ENCODE data around the gene GRID1. TPM values are rescaled to one million over a fixed set of nuclear protein-coding genes. Genes with fewer than 3 reads are reported as not detected.
A peak's percentile ranks its signal among the peaks of the same experiment; 100 is the strongest.

GRID1 gene
- total and polyA plus RNA-seq, 4 donors: 1.1 to 3.8 TPM; not detected in 2

DNA sequence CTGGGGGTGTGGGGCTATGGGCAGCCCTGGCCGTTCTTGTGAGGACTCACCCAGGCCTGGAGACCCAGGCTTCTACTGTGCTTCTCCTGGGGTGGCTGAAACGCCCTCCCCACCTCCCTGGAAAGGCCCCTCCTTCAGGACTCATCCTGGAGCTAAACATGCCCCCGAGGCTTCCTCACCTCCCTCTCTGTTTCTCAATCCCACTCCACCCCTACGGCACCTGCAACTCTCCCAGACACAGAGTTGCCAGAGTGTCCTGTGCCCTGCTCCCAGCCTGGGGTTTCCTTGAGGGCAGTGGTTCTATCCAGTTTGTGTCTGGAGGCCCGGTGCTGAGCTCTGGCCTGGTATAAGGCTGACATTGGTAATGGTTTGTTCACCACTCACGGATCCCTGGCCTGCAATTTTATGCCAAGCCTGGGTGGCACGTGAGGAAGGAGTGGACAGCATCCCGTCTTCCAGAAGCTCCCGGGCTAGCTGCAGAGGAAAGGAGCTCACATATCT is 68.0 kb downstream of the GRID1 start:
- Histone ChIP-seq H3K27ac (ENCODE audit: low read depth in 1 of 2, low read length in 2 of 2) (no peak overlapping the region), H3K27me3 (ENCODE audit: control insufficient read depth in 1 of 2, insufficient read depth in 2 of 2, low read length in 1 of 2) (no peaks in the 10 kb centered on the region), H3K4me3 (ENCODE audit: low read length in 2 of 2) (no peak overlapping the region), H3K4me1 (ENCODE audit: control insufficient read depth in 1 of 2, insufficient read depth in 2 of 2, low read length in 2 of 2) (no peaks in the 10 kb centered on the region), H3K36me3 (ENCODE audit: control insufficient read depth in 1 of 2, insufficient read depth in 2 of 2, low read length in 1 of 2) (no peaks in the 10 kb centered on the region), H3K9me3 (ENCODE audit: control insufficient read depth, low read length) (no peaks in the 10 kb centered on the region)
- ATAC-seq (ENCODE audit: low FRiP score) (no peak), DNase-seq (no peak)
- 64 to 79% methylated on average over 9 of the region's 9 CpGs for WGBS, 2 donors
- intact Hi-C loops (cut with DNase I): no loop called here

DNA sequence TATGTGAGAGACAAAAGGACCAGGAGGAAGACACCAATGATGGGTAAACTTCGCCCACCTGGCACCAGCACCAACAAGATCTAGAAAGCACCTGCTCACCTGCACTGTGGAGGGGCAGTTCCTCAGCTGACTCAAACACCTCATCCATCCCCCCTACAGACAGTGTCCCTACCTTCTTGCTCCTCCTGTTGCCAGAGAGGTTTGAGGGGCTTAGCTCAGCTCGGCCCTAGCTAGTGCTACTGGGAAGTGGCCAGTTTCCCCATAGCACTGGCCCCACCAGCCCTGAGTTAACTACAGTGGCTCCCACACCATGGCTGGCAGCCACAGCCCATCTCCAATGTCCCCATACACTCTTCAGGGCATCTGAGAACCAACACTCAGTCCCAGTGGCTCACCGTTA is 70.8 kb downstream of the GRID1 start:
- Histone ChIP-seq H3K27ac (ENCODE audit: low read depth in 1 of 2, low read length in 2 of 2) (no peak overlapping the region), H3K4me1 (ENCODE audit: control insufficient read depth in 1 of 2, insufficient read depth in 2 of 2, low read length in 2 of 2) (no peaks in the 10 kb centered on the region), H3K27me3 (ENCODE audit: control insufficient read depth in 1 of 2, insufficient read depth in 2 of 2, low read length in 1 of 2) (no peaks in the 10 kb centered on the region), H3K36me3 (ENCODE audit: control insufficient read depth in 1 of 2, insufficient read depth in 2 of 2, low read length in 1 of 2) (no peaks in the 10 kb centered on the region), H3K9me3 (ENCODE audit: control insufficient read depth, low read length) (no peaks in the 10 kb centered on the region), H3K4me3 (ENCODE audit: low read length in 2 of 2) (no peak overlapping the region)
- DNase-seq (no peak), ATAC-seq (ENCODE audit: low FRiP score) (no peak)
- 82 to 92% methylated on average over 3 of the region's 3 CpGs for WGBS, 2 donors
- intact Hi-C loops (cut with DNase I): no loop called here

DNA sequence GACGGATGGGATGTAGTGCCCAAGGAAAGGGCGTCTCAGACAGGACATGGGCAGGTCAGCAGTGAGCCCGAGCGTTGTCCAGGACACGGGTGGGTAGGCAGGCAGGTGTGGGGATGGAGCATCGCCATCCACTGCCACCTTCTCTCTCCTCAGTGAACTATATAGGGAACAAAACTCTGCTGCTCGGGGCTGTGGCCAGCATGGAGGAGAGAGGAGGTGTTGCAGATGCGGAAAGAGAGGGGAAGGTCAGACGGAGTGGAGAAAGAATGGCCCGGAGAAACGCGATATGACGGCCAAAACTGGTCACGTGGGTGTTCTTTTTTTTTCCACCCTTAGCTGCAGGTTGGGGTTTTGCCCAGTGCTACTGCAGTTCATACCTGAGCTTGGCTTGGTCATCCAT is 71.2 kb downstream of the GRID1 start:
- Histone ChIP-seq H3K4me3 (ENCODE audit: low read length in 2 of 2) (no peak overlapping the region), H3K4me1 (ENCODE audit: control insufficient read depth in 1 of 2, insufficient read depth in 2 of 2, low read length in 2 of 2) (no peaks in the 10 kb centered on the region), H3K36me3 (ENCODE audit: control insufficient read depth in 1 of 2, insufficient read depth in 2 of 2, low read length in 1 of 2) (no peaks in the 10 kb centered on the region), H3K9me3 (ENCODE audit: control insufficient read depth, low read length) (no peaks in the 10 kb centered on the region), H3K27me3 (ENCODE audit: control insufficient read depth in 1 of 2, insufficient read depth in 2 of 2, low read length in 1 of 2) (no peaks in the 10 kb centered on the region), H3K27ac (ENCODE audit: low read depth in 1 of 2, low read length in 2 of 2) (no peak overlapping the region)
- WGBS, 2 donors: 89 to 90% methylated on average over 14 of the region's 14 CpGs
- intact Hi-C loops (cut with DNase I): no loop called here
- ATAC-seq (ENCODE audit: low FRiP score) (no peak), DNase-seq (no peak)

DNA sequence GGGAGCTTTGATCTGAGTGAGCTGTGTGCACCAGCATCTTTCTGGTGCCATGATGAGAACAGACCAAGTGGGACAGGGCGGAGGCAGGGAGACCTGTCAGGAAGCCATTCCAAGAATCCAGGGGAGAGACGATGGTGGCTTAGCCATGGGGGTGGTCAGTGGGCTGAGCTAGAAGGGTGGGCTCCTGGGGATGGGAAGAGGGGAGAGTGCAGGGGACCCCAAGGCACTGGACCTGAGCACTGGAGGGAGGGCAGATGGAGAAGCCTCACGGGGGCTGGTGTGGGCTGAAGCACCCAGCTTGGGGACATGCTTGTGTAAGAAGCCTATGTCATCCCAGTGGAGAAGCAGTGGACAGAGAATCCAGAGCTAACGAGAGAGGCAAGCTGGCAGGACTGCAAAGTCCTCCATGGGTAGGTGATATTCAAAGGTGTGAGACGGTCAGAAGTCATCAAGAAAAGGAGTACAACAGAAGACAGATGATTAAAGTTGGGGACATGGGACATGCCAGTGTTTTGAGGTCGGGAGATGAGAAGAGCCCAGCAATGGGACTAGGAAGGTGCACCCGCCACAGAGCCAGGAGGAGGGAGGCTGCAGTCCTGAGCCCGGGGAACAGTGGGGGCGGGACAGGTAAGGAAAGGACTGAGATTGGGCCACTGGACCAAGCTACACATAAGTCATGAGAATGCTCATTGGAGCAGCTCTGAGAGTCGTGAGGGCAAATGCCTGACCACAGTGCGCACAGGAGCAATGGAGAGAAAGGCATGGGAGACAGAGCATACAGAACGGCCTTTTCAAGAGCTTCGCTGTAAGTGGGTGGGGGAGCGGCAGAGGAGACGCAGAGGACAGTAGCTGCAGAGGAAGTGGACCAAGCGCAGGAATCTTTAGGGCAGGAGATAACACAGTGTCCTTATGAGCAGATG is 72.0 kb downstream of the GRID1 start:
- no peak overlapping the region for H3K4me3 ChIP-seq (ENCODE audit: low read length in 2 of 2)
- no peaks in the 10 kb centered on the region for H3K9me3 ChIP-seq (ENCODE audit: control insufficient read depth, low read length)
- H3K36me3 ChIP-seq (ENCODE audit: control insufficient read depth in 1 of 2, insufficient read depth in 2 of 2, low read length in 1 of 2): no peaks in the 10 kb centered on the region
- DNase-seq: no peak
- H3K27ac ChIP-seq (ENCODE audit: low read depth in 1 of 2, low read length in 2 of 2): no peak overlapping the region
- intact Hi-C loops (cut with DNase I): no loop called here
- ATAC-seq (ENCODE audit: low FRiP score): no peak
- WGBS, 2 donors: 85 to 86% methylated on average over 16 of the region's 16 CpGs
- H3K4me1 ChIP-seq (ENCODE audit: control insufficient read depth in 1 of 2, insufficient read depth in 2 of 2, low read length in 2 of 2): no peaks in the 10 kb centered on the region
- no peaks in the 10 kb centered on the region for H3K27me3 ChIP-seq (ENCODE audit: control insufficient read depth in 1 of 2, insufficient read depth in 2 of 2, low read length in 1 of 2)

DNA sequence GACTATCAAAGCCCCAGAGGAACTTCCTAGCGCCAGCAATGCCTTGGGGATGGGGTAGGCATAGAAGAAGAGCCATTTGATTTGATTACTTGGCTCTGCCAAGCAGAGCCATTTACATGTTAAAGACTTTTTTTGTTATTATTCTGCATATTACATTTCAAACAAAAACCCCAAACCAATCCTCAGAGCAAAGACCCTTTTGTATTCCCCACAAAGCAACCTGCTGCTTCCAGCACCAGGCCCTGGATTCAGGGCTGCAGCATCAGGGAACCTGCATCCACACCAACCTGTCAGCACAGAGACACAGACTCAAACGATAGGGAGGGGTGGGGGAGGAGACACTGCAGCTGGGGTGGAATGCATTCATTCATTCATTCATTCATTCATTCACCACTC is 73.2 kb downstream of the GRID1 start:
- H3K4me1 ChIP-seq (ENCODE audit: control insufficient read depth in 1 of 2, insufficient read depth in 2 of 2, low read length in 2 of 2): no peaks in the 10 kb centered on the region
- H3K27me3 ChIP-seq (ENCODE audit: control insufficient read depth in 1 of 2, insufficient read depth in 2 of 2, low read length in 1 of 2): no peaks in the 10 kb centered on the region
- intact Hi-C loops (cut with DNase I): no loop called here
- DNase-seq (no peak), ATAC-seq (ENCODE audit: low FRiP score) (no peak)
- no peaks in the 10 kb centered on the region for H3K36me3 ChIP-seq (ENCODE audit: control insufficient read depth in 1 of 2, insufficient read depth in 2 of 2, low read length in 1 of 2)
- 53 to 54% methylated on average over 2 of the region's 2 CpGs for WGBS, 2 donors
- no peaks in the 10 kb centered on the region for H3K9me3 ChIP-seq (ENCODE audit: control insufficient read depth, low read length)
- H3K4me3 ChIP-seq (ENCODE audit: low read length in 2 of 2): no peak overlapping the region
- H3K27ac ChIP-seq (ENCODE audit: low read depth in 1 of 2, low read length in 2 of 2): no peak overlapping the region

DNA sequence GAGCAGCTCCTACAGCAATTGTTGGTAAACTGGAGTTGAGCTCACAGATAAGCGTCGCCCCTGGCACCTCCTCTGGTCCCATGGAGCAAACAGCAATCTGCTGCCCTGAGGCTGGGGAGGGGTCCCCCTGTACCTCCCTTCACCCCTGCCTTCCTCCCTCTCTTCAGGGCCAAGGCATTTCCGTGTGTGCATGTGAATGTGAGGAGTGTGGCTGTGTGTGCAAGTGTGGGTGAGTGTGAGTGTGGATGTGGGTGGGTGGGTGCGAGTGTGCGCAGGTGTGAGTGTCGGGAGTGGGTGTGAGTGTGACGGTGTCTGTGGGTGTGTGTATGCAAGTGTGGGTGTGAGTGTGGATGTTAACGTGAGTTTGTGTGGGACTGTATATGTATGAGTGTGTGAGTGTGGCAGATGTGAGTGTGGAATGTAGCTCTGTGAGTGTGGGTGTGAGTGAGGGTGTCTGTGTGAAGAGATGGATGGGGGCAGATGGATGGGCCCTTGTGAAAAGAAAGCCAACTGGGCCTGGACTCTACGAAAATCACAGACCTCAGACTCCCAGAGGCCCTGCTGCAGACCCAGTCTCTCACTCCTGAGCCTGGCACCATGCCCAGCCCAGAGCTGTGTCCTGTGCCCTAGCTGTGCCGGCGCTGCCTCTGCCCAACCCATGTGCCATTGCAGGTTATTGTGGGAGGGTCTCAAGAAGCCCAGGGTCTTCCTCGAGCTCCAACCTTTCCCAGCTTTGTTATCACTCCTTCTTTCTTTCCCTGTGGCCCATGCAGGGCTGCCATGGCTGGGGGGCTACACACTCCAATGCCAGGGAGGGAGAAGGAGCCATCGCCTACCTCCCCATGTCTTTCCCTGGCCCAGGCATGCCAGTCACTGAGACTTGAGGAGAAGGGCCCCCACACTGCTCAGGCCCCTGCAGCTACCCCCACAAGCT is 73.9 kb downstream of the GRID1 start:
- DNase-seq: no peak
- WGBS, 2 donors: 67 to 74% methylated on average over 12 to 13 of the region's 13 CpGs
- Histone ChIP-seq H3K27ac (ENCODE audit: low read depth in 1 of 2, low read length in 2 of 2) (no peak overlapping the region), H3K36me3 (ENCODE audit: control insufficient read depth in 1 of 2, insufficient read depth in 2 of 2, low read length in 1 of 2) (no peaks in the 10 kb centered on the region), H3K4me3 (ENCODE audit: low read length in 2 of 2) (no peak overlapping the region), H3K4me1 (ENCODE audit: control insufficient read depth in 1 of 2, insufficient read depth in 2 of 2, low read length in 2 of 2) (no peaks in the 10 kb centered on the region), H3K9me3 (ENCODE audit: control insufficient read depth, low read length) (no peaks in the 10 kb centered on the region), H3K27me3 (ENCODE audit: control insufficient read depth in 1 of 2, insufficient read depth in 2 of 2, low read length in 1 of 2) (no peaks in the 10 kb centered on the region)
- intact Hi-C loops (cut with DNase I): no loop called here
- ATAC-seq (ENCODE audit: low FRiP score): no peak

DNA sequence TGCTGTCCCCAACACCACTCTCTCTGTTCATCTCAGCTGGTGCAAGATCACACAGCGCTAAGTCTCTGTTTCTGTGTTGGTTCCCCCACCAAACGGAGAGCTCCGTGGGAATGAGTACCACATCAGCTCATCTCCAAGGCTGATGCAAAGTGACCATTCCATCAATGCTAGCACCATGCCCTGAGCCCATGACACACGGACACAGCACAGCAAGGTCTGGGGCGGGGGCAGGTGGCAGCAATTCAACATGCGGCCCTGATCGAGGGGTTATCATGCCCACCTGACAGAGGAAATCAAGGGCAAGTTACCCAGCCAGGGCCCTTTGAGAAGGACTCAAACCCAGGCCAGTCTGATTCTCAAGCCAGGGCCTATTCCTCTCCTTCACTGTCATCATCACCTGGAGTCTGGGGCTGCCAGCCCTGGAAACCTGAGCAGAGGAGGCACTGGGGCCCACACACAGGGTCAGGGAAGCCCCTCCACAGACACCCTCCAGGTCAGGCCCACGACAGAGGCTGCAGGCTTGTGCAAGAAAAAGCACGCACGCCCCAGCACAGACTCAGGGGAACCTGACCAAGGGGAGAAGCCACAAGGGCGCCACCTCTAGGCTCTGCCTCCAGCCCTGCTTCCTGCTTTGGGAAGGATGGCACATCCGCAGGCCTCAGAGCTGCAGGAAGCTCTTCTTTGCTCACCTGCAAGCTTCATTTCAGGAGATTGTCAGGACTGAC is 74.8 kb downstream of the GRID1 start:
- intact Hi-C loops (cut with DNase I): no loop called here
- Histone ChIP-seq H3K9me3 (ENCODE audit: control insufficient read depth, low read length) (no peaks in the 10 kb centered on the region), H3K27ac (ENCODE audit: low read depth in 1 of 2, low read length in 2 of 2) (no peak overlapping the region), H3K4me1 (ENCODE audit: control insufficient read depth in 1 of 2, insufficient read depth in 2 of 2, low read length in 2 of 2) (no peaks in the 10 kb centered on the region), H3K4me3 (ENCODE audit: low read length in 2 of 2) (no peak overlapping the region), H3K27me3 (ENCODE audit: control insufficient read depth in 1 of 2, insufficient read depth in 2 of 2, low read length in 1 of 2) (no peaks in the 10 kb centered on the region), H3K36me3 (ENCODE audit: control insufficient read depth in 1 of 2, insufficient read depth in 2 of 2, low read length in 1 of 2) (no peaks in the 10 kb centered on the region)
- ATAC-seq (ENCODE audit: low FRiP score) (peak; percentile 11), DNase-seq (no peak)
- WGBS, 2 donors: 79% methylated on average over 12 of the region's 12 CpGs

DNA sequence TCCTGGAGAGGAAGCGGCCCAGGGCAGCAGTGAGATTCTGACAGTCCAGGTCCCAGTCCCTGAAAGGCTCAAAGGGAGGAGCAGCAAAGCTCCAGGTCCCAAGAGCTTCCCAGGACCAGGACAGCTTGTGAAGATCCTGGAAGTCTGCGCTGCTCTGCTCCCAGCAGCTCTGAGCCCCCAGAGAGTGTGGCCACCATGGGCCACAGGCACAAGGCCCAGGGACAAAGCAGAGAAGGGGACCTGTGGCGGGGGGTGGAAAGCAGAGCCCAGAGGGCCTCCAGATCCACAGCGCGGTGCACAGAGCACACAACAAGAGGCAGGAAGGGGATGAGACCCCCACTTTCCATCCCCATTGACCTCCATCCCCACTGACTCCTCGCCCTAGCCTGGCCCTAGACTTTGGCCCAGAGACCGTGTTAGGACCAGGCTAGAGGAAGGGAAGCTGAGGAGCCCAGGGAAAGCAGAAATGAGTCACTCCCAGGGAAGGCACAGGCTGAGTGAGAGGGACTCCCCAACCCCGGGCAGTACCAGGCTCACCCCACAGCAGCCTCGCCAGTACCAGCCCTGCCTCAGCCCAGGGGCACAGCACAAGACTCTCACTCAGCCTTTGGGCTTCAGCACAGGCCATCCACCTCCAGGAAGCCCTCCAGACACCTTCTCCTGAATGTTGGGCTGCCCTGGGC is 75.5 kb downstream of the GRID1 start:
- Histone ChIP-seq H3K27ac (ENCODE audit: low read depth in 1 of 2, low read length in 2 of 2) (no peak overlapping the region), H3K9me3 (ENCODE audit: control insufficient read depth, low read length) (no peaks in the 10 kb centered on the region), H3K4me1 (ENCODE audit: control insufficient read depth in 1 of 2, insufficient read depth in 2 of 2, low read length in 2 of 2) (no peaks in the 10 kb centered on the region), H3K36me3 (ENCODE audit: control insufficient read depth in 1 of 2, insufficient read depth in 2 of 2, low read length in 1 of 2) (no peaks in the 10 kb centered on the region), H3K27me3 (ENCODE audit: control insufficient read depth in 1 of 2, insufficient read depth in 2 of 2, low read length in 1 of 2) (no peaks in the 10 kb centered on the region), H3K4me3 (ENCODE audit: low read length in 2 of 2) (no peak overlapping the region)
- DNase-seq (no peak), ATAC-seq (ENCODE audit: low FRiP score) (no peak)
- intact Hi-C loops (cut with DNase I): no loop called here
- 71 to 84% methylated on average over 6 to 9 of the region's 9 CpGs for WGBS, 2 donors
